GM19452 (cell line): Measurements from ENCODE around the gene LPIN3.
A peak's percentile ranks its signal among the peaks of the same experiment; 100 is the strongest.
"Not testable (repeated sequence)": the region's sequence is repeated elsewhere in the genome, so short reads cannot be mapped to it uniquely, and the experiment has no call there.

Source experiments
- ATAC-seq: cut with Tn5 transposase; IDR thresholded peaks from one replicate; pipeline ENCODE4 v1.9.1; 2021; ENCODE audit not compliant: unreplicated experiment

The LPIN3 gene, protein sequence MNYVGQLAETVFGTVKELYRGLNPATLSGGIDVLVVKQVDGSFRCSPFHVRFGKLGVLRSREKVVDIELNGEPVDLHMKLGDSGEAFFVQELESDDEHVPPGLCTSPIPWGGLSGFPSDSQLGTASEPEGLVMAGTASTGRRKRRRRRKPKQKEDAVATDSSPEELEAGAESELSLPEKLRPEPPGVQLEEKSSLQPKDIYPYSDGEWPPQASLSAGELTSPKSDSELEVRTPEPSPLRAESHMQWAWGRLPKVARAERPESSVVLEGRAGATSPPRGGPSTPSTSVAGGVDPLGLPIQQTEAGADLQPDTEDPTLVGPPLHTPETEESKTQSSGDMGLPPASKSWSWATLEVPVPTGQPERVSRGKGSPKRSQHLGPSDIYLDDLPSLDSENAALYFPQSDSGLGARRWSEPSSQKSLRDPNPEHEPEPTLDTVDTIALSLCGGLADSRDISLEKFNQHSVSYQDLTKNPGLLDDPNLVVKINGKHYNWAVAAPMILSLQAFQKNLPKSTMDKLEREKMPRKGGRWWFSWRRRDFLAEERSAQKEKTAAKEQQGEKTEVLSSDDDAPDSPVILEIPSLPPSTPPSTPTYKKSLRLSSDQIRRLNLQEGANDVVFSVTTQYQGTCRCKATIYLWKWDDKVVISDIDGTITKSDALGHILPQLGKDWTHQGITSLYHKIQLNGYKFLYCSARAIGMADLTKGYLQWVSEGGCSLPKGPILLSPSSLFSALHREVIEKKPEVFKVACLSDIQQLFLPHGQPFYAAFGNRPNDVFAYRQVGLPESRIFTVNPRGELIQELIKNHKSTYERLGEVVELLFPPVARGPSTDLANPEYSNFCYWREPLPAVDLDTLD

DNA sequence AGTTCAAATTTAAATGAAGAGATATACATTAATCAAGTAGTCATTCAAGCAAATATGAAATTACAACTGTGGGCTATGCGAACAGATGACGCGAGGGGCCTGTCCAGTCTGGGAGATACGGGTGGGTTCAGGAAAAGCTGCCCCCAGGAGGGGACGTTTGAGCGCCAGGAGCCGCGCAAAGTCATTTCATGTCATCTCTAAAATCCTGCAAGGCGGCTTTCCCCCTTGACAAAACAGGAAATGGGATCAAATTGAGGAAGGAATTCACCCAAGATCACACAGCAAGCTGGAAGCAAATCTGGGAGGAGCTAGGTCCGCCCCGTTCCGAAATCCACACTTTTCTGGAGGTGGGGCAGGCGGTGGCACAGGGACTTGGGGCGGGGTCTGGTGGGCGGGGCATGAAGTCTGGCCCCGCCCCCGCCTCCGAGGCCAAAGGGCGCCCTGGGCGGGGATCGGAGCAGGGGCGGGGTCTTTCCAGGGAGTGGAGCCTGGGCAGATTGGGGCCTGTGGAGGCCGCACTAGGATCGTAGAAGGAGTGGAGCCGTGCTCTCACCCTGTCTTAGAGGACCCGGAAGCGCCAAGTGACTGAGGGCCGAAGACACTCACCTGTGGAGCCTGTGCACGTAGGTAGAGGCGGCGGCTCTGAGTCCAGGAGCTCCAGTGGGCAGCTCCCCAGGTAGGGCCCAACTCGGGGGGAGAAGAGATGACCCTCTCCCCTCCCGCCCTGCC is at the start of gene LPIN3:
Gene LPIN3 (plus strand): TSS at position 495 of the 729 bp plus-strand sequence. CDS start 4,983 bp downstream, outside the sequence.
- ATAC-seq: peak; percentile 53

DNA sequence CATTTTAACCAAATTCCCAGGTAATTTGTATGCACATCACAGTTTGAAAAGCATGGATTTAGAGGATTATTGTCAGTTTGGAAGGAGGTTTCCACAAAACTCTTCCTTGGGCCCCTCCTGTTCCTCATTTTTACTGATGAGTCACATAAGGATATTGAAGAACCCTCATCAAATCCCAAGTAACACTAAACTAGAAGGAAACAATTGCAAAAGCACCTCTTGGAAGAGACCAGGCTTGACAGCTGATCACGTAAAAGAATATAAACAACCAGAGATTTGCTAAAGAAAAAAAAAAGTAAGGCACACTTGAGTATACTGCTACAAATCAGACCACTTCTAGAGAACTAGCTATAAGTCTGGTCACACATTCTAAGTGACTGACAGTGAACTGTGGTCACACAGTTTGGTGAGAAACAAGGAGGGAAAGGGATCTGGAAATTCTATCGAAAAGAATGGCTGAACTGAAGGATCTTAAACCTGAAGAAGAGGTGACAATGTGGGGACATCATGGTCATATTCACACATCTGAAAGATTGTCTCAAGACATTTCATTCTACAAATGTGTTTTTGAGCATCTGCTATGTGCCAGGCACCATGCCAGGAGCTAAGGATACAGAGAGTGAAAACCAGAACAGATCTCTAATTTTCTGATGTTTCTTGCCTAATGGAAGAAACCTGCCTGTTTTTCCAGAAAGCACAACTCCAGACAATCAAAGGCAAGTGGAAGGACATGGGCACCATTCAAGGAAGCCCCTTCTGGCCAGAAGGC is 47.2 kb upstream of the LPIN3 start:
- ATAC-seq: no peak

DNA sequence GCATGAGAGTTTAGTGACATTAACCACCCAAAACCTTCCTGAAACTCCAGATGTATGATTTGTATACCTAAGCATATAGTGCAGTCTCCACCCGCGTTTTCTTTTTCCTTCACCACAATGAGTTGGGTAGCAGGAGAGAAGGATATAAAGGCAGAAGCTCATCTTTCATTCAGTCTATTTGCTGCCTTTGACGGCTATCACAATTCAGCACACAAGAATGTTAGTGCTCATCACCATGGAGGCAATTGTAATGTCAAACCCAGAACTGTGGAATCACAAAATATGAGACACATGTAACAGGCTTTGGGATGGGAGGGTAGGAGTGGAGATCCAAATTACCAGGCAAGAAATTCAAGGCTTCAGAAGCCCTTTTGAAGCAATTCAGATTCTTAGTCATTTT is 40.7 kb upstream of the LPIN3 start:
- ATAC-seq: no peak

DNA sequence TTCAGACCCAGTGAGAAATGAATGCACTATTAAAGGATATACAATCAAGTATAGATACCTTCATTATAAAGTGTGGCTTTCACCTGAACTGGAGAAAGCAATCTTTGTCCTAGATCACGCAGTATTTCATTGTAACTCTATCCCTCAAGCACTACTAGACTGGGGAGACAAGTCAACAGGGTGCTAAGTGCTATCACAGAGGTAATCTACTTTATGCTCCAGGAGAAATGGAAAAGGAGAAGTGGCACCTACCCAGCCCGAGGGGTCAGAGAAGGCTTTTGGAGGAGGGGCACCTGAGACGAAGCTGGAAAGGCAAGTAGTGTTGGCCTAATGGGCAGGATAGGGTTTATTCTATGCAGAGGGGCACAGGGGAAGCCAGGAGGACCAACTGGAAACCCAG is 40.2 kb upstream of the LPIN3 start:
- no peak for ATAC-seq

DNA sequence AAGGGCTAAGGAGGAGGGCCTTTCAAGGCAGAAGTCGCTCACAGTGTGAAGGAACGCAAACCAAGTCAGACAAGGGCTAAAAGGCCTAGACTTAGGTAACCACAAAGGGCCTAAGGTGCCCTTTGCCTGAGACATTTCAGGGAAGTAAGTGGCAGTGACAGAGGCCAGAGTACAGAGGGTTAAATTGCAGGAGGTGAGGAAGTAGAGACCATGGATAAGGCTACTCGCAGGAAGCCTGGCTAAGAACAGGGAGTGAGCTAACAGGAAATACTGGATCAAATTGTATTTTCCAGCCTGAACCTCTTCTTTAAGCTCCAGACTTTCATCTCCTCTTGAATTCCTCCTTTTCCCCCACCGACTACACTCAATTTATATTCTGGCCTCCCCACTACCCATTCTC is 39.7 kb upstream of the LPIN3 start:
- no peak for ATAC-seq

DNA sequence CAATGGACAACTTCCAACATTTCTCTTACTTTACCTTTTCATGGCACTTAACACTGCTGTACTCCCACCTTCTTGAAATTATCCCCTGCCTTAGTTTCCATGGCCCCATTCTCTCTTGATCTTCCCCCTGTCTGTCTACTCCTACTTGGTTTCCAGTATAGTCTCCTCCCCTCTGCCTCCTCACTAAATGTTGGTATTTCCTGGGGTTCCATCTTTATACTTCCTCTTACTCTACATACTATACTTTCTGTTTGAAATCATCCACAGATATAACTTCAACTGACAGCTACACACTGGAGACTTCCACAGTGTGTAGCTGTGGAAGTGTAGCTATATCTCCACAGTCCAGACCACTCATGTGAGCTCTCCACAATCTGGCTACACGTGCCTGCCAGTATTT is 36.6 kb upstream of the LPIN3 start:
- ATAC-seq: no peak

DNA sequence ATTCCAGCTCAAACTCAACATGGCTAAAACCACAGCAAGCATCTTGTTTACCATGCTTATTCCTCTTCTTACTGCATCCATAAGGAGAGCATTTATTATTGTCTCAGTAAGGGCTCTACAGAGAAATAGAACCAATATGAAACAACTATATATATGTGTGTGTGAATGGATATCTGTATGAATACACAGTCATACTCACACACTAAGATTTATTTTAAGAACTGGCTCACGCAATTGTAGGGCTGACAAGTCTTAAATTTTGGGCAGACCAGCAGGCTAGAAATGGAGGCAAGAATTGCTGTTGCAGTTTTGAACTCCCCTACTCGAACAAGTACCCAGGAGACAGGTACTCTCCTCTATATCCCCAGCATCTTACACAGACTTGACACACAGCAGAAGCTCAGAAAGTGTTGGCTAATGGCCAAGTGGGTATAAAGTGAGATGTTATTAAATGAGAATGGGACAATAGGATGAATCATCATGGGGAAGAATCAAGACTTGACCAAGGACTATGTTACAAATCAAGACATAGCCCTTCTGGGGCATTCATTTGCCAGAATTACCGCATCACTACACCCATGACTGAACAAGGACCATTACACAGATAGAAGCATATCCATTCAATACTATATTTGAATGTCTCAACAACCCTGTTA is 36.1 kb upstream of the LPIN3 start:
- ATAC-seq: no peak

DNA sequence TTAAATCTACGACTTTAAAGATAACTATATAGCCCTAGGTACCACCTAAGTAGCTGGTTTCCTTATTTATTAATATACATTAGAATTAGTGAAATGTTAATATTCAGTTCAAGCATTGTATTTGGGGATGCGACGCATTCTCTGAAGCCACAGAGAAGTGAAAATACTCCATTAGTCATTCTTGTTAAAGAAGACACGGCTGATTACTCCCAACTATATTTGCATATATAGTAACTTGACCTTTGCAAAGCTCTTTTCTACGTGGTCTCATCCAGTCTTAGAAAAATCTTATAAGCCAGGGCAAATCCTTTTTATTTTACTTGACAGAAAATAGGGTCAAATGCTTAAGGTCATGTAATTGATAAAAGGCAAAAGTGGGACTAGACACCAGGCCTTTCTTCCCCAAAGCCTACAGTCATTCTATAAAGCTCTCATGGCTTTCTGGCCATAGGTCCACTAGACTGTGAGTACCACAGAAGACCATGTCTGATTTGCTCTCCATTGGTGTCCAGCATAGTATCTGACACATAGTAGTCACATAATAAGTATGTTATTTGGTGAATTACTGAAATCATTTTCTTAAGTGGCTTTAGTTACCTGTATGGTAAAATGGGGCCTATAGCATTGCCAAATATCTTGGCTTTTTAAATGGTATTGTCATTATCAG is 34.4 kb upstream of the LPIN3 start:
- peak; percentile 94 for ATAC-seq

DNA sequence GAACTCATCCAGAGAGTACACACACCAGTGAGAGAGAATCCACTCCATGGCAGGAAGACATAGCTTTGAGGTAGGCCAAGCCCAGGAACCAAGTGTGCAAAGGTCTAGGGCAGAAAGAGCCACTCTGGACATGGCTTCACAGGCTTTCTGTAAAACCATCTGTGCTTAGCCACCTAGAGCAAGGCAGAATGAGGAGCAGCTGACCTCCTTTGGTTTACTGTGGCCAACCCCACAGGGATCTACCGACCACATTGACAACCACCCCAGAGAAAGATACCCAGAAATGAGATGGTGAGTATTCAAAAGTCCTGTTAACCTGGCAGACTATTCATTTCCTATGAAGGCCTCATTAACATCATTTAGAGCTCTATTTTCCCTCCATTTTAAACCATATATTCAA is 33.6 kb upstream of the LPIN3 start:
- ATAC-seq: no peak

DNA sequence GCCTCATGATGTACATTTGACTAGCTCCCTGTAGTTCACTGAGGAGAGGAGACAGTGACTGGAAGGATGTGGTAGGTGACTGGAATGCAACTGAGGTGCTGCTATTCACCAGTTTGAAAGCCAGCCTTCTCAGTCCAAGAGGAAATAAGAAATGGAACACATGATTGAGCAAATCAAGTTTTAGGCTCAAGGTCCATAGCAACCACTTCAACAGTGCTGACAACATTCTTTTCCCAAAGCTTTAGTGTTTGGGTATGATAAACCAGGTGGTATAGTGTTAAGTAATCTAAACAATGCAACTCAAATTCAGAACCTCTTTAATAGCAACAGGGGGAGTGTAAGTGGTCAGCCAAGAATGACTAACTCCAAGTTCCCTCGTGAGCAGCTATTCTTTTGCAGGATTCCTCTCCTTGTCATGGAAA is 32.3 kb upstream of the LPIN3 start:
- ATAC-seq: no peak

DNA sequence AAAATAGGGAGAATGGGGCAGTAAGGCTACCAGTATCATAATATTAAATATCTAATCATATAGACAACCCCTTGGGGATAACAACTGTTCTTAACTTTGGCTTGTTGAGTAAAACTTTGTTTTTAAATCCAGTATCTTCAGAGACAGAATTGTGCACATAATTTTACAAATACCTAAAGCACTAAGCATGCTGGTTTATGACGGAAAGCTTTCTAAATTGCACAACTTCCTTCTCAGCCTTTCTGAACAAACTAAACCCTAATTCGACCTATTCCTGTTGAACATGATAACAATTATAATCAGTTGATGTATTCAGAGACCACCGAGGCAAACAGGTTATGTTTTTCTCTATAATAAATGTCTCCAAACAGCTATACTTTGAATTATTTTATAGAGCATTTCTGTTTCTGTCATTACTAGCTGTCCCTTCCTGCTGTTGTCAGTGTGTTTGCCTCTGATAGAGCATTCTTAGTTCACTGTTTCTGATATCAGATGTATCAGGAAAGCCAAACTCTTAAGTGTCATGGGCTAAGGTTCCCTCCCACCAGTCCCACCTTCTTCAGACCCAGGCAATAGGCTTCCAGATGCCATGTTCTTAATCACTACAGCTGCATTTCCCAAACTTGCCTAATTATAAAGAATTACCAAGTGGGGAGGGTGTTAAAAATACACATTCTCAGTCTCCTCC is 31.8 kb upstream of the LPIN3 start:
- no peak for ATAC-seq

DNA sequence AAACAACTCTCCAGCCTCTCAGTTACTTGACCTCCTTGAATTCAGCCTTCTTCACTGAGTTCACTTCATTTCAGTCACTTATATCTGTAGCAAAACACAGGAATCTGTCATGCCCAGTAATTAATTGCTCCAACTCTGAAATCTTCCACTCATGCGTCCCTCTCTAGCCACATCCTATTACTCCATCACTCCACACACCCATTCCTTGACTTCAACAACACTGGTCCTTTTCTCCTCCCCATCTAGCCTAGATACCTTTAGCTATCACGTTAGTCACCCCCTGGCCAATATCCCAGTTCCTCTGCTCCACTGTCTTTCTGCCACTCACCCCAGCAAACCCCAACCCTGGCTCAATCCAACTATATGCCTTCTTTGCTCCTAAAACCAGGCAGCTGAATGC is 30.8 kb upstream of the LPIN3 start:
- ATAC-seq: no peak

DNA sequence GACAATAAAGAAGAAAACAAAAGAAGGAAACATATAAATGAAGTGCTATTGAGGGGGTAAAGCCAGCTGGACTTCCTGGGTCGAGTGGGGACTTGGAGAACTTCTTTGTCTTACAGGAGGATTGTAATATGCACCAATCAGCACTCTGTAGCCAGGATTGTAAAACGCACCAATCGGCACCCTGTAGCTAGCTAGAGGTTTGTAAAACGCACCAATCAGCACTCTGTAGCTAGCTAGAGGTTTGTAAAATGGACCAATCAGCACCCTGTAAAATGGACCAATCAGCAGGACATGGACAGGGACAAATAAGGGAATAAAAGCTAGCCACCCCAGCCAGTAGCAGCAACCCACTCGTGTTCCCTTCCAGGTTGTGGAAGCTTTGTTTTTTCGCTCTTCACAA is 28.6 kb upstream of the LPIN3 start:
- not testable (repeated sequence) for ATAC-seq

DNA sequence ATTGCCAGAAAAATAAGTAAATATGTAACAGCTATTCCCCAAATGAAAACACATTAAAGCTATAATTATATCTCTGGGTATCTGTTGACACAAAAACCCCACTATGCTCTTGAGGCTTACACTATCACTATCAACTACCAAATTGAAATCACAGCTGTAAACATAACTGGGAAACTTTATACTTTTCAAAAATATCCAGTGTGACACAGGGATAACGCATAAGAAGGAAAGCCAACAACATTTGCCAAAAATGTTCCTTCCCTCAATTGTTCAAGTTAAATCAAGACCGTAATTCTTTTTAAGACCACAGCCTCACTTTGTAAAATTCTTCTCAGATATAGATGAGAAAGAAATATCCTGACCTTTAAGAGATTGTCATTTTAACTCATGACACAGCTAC is 26.2 kb upstream of the LPIN3 start:
- ATAC-seq: no peak

DNA sequence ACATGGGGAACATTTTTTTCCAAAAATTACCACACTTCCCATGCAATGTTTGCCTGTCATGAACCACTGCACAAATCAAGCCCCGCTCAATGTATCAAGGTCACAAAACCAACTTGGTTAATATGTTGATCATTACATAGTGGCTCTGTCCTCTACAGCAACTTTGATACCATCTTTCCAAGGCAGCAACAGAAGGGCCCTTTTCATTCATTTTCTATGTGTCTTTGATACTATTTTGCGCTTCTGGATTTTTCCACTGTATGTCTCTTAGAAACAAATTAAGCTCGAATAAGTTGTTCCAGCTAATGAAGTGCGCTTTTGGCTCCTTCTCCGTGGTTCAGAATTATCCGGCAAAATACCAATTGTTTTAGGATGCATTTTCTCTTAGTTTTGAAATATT is 24.6 kb upstream of the LPIN3 start:
- ATAC-seq: no peak

DNA sequence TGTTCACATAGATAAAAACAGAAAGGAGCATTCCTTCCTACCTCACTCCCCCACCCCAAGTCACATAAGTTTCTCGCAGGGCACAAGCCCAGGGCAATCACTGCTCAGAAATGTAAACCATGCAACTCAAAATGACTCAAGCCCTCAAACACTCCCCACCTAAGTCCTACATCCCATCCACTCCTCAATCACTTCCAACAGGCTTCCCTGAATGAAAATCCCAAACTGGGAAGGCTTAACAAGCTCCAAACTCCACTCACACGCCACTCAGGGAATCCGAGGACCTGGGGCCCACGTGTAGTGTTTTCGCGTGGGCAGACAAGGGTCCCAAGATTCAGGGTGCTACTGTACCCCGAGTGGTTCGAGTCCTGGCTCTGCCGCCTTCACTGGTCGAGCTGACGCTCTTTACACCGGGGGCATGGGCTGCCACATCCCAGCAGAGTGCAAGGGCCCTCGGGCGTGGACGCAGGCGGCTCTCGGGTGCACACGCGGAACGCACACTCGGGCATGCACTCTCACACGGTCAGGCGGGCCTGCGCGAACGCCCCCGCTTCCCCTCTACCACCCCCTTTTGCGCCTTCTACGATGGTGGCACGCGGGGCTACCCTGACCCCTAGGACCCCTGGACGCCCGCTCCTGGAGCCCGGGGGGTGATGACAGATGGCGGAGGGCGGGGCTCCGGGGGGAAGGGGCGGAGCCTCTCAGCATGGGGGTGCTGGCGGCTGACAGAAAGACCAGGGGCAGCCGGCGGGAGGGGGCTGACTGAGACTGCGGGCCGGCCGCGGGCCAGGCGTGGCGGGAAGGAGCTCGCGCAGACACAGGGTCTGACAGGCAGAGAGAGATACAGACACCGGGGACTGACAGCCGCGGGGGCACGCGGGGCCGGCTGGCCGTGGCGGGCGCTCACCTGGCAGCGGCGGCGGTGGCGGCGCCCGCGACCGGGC is 23.7 kb upstream of the LPIN3 start:
- peak; percentile 56 for ATAC-seq

DNA sequence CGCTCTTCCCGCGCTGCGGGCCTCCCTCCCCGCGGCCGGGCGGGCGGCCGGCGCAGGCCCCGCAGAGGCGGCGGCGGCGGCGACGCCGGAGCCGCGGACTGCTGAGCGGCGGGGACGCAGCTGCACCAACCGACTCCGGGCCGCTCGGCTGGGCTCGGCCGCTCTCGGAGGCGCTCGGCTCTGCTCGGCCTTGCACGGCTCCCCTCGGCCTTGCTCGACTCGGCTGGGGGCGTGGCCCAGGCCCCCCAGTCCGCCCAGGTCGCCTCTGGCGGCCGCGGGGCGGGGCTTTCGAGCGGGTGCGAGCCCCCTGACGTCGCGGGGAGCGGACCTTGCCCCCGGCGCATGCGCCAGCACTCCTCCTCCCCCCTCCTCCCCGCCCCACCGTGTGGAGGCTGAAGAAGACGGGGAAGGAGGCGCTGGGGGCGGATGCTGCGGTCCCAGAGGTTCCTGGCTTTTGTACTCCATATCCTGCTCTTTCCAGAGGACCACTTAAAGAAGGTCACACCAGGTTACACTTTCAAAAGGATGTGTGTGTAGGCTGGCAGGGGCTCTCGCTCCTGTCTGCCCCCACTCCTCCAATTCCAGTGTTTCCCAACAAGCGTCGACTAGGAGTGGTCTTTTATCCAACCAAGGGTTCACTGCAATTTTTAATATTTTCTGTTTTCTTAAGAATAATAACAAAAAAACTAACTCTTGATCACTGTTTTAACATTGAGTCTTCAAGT is 22.9 kb upstream of the LPIN3 start, which contains the start of gene ZHX3:
Gene ZHX3 (minus strand): TSS at position 186 of the 725 bp plus-strand sequence. CDS start 112,815 bp downstream, outside the sequence.
- ATAC-seq: peak; percentile 96
